ENCODE results near the gene KLK7. TPM values are rescaled to one million over a fixed set of nuclear protein-coding genes. Genes with fewer than 3 reads are reported as not detected.

KLK7 gene
- total RNA-seq, 1 donor from 2014 or later: 0.41 TPM

GRCh38 chr19:51027873-51028272 is 44.2 kb upstream of the KLK7 start:
- no peak for DNase-seq
- intact Hi-C loops (cut with DNase I): no loop called here
- peaks cover 43% of the 10 kb centered on the region for H3K27me3 ChIP-seq
- no peaks in the 10 kb centered on the region for H3K4me1 ChIP-seq
- H3K27ac ChIP-seq: no peak overlapping the region
- H3K36me3 ChIP-seq: no peaks in the 10 kb centered on the region
- TF ChIP-seq CTCF (IDR thresholded peaks at IDR 0.05): no peak
- no peak overlapping the region for H3K4me3 ChIP-seq
- ATAC-seq: no peak
- no peaks in the 10 kb centered on the region for H3K9me3 ChIP-seq

GRCh38 chr19:51027126-51027806 is 43.5 kb upstream of the KLK7 start:
- intact Hi-C loops (cut with DNase I): no loop called here
- H3K4me1 ChIP-seq: no peaks in the 10 kb centered on the region
- no peak overlapping the region for H3K4me3 ChIP-seq
- DNase-seq: no peak
- no peaks in the 10 kb centered on the region for H3K9me3 ChIP-seq
- H3K27ac ChIP-seq: no peak overlapping the region
- no peak for TF ChIP-seq CTCF (IDR thresholded peaks at IDR 0.05)
- no peaks in the 10 kb centered on the region for H3K36me3 ChIP-seq
- H3K27me3 ChIP-seq: peaks cover 43% of the 10 kb centered on the region
- no peak for ATAC-seq

GRCh38 chr19:51026554-51026831 is 42.8 kb upstream of the KLK7 start, which contains the start of gene KLK11:
Gene KLK11 (minus strand): TSS chr19:51026616. CDS start chr19:51025631, 985 bp downstream.
- H3K27me3 ChIP-seq: peaks cover 43% of the 10 kb centered on the region
- TF ChIP-seq CTCF (IDR thresholded peaks at IDR 0.05): no peak
- ATAC-seq: peak; percentile 63

GRCh38 chr19:51025809-51026553 is 42.3 kb upstream of the KLK7 start:
- no peaks in the 10 kb centered on the region for H3K36me3 ChIP-seq
- H3K27me3 ChIP-seq: peaks cover 43% of the 10 kb centered on the region
- no peaks in the 10 kb centered on the region for H3K4me1 ChIP-seq
- no peak for DNase-seq
- H3K4me3 ChIP-seq: no peak overlapping the region
- no peaks in the 10 kb centered on the region for H3K9me3 ChIP-seq
- intact Hi-C loops (cut with DNase I): no loop called here
- peak; percentile 5 for ATAC-seq
- H3K27ac ChIP-seq: no peak overlapping the region
- no peak for TF ChIP-seq CTCF (IDR thresholded peaks at IDR 0.05)

More at GRCh38 chr19:51026554-51026831, 42.8 kb upstream of the KLK7 start, which contains the start of gene KLK11:
- DNase-seq: no peak
- Histone ChIP-seq H3K27ac (no peak within 1 kb of the TSS), H3K4me1 (no peaks in the 10 kb centered on the region), H3K9me3 (no peaks in the 10 kb centered on the region), H3K4me3 (no peak within 1 kb of the TSS), H3K36me3 (no peaks in the 10 kb centered on the region)
- intact Hi-C loops (cut with DNase I): no loop called here

GRCh38 chr19:51025401-51025800 is 41.7 kb upstream of the KLK7 start:
- DNase-seq: no peak
- H3K9me3 ChIP-seq: no peaks in the 10 kb centered on the region
- H3K27me3 ChIP-seq: peaks cover 43% of the 10 kb centered on the region
- no peak for ATAC-seq
- no peak overlapping the region for H3K27ac ChIP-seq
- H3K4me1 ChIP-seq: no peaks in the 10 kb centered on the region
- intact Hi-C loops (cut with DNase I): no loop called here
- no peak for TF ChIP-seq CTCF (IDR thresholded peaks at IDR 0.05)
- H3K36me3 ChIP-seq: no peaks in the 10 kb centered on the region
- H3K4me3 ChIP-seq: no peak overlapping the region

Data from upper lobe of right lung (tissue), 1 donor.